ENCODE measurements around the gene SIX3. TPM values are rescaled to one million over a fixed set of nuclear protein-coding genes. Genes with fewer than 3 reads are reported as not detected.

Gene SIX3
- under 1 TPM in 4 of 8 experiments, not detected in 4; 0.08 to 0.47 (median 0.22) TPM for total RNA-seq

DNA sequence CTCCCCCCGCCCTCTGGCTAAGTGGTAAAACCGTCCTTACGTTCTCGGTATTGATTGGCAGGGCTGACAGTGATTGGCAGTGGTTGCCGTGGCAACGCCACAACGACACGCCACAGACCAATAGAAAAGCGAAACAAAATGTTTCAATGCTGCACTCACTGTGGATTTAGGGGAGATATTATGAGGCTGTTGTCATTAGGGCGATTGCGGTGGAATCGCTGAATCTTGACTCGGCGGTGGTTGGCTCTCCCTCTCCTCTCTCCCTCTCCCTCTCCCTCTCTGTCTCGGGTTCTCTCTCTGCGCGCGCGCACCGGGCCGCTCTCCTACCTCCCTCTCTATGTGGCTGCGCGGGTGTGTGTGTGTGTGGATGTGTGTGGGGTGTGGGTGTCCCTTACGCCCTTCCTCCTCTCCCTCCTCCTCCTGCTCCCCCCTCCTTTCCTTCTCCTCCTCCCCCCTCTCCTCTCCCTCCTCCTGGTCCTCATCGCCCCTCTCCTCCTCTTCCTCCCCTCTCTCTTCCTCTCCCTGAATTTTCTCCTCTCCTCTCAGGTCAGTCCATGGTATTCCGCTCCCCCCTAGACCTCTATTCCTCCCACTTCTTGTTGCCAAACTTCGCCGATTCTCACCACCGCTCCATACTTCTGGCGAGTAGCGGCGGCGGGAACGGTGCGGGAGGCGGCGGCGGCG, at the start of gene SIX3:
SIX3 (plus strand) TSS at position 152 of the 684 bp plus-strand sequence; CDS start at position 555, 403 bp downstream.
- H3K4me3 ChIP-seq = peak within 1 kb of the TSS in 4 of 5 donors; percentile 20 to 32 (median 26)
- peak; percentile 60 to 81 (median 72) for ATAC-seq (replicated peaks in 6 of 8)
- H3K4me1 ChIP-seq (replicated peaks in 1 of 2) = peaks cover 6 to 25% of the 10 kb centered on the region in 2 donors
- WGBS, 10 experiments = 0 to 8% (median 1%) methylated on average over 2 to 12 of the region's 39 CpGs; no CpG with 5 or more reads in 4 of the 10 experiments
- in situ Hi-C loops (cut with MboI; ENCODE audit: low pct_unique_long_range_greater_than_20kb in 2 of 9, low sequenced_read_pairs in 9 of 9, unreplicated experiment in 9 of 9) = loop anchor here in 1 of 9 experiments (25.0 kb wide), 1 partner anchor 454 kb away; no protein-coding TSS in a partner anchor
- H3K27ac ChIP-seq = no peak within 1 kb of the TSS

GRCh38 chr2:44894058-44894457, 47.4 kb upstream of the SIX3 start:
- WGBS, 10 experiments = 3 to 70% (median 57%) methylated on average over 3 to 8 of the region's 8 CpGs
- Histone ChIP-seq H3K4me3 (no peak overlapping the region), H3K27ac (no peak overlapping the region), H3K4me1 (replicated peaks in 1 of 2) (no peaks in the 10 kb centered on the region)
- in situ Hi-C loops (cut with MboI; ENCODE audit: low pct_unique_long_range_greater_than_20kb in 2 of 9, low sequenced_read_pairs in 9 of 9, unreplicated experiment in 9 of 9) = no loop called here
- no peak for ATAC-seq (replicated peaks in 6 of 8)

DNA sequence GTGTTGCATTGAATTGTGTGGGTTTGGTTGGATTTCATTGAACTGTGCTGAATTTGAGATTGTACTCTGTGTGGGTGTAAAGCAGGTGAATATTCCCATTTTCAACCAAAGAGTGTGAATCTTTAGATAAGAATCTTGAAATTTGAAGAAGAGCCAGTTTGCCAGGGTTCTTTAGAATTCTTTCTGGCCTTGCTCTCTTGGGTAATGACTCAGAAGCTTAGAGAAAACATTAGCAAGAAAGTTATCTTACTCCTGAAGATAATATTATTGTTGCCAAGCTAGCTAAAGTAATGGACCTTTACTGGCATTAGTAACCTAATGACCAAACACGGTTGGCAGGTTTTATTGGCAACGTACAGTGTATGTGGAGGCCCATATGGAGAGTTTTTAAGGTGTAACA, 46.4 kb upstream of the SIX3 start:
- in situ Hi-C loops (cut with MboI; ENCODE audit: low pct_unique_long_range_greater_than_20kb in 2 of 9, low sequenced_read_pairs in 9 of 9, unreplicated experiment in 9 of 9) = no loop called here
- no peak overlapping the region for H3K27ac ChIP-seq
- no peak for ATAC-seq (replicated peaks in 6 of 8)
- H3K4me1 ChIP-seq (replicated peaks in 1 of 2) = no peaks in the 10 kb centered on the region
- H3K4me3 ChIP-seq = no peak overlapping the region
- 6 to 79% (median 40%) methylated on average over 1 to 2 of the region's 2 CpGs; no CpG with 5 or more reads in 1 of the 10 experiments for WGBS, 10 experiments

DNA sequence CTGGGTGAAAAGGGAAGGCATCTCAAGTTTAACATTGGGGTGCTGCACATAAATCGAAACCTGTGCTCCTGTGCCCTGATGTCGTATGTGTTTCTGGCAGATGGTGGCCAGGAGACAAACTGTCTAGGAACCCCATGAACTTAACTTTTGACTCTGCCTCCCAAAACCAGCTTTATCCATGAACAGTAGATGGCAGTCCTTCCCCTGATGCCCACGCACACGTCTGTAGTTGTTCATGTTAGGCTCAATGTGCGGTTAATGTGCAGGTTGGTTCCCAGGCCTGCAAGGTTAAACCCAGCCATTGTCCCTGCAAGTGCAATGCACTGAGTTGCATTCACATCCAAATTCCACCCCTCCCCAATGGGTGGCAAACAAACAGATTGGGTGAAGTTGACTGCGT, 44.1 kb upstream of the SIX3 start:
- peak in 1 of 8 experiments; percentile 16 for ATAC-seq (replicated peaks in 6 of 8)
- H3K27ac ChIP-seq = no peak overlapping the region
- 0 to 100% (median 70%) methylated on average over 1 to 6 of the region's 6 CpGs; no CpG with 5 or more reads in 3 of the 10 experiments for WGBS, 10 experiments
- in situ Hi-C loops (cut with MboI; ENCODE audit: low pct_unique_long_range_greater_than_20kb in 2 of 9, low sequenced_read_pairs in 9 of 9, unreplicated experiment in 9 of 9) = no loop called here
- no peaks in the 10 kb centered on the region for H3K4me1 ChIP-seq (replicated peaks in 1 of 2)
- H3K4me3 ChIP-seq = no peak overlapping the region

DNA sequence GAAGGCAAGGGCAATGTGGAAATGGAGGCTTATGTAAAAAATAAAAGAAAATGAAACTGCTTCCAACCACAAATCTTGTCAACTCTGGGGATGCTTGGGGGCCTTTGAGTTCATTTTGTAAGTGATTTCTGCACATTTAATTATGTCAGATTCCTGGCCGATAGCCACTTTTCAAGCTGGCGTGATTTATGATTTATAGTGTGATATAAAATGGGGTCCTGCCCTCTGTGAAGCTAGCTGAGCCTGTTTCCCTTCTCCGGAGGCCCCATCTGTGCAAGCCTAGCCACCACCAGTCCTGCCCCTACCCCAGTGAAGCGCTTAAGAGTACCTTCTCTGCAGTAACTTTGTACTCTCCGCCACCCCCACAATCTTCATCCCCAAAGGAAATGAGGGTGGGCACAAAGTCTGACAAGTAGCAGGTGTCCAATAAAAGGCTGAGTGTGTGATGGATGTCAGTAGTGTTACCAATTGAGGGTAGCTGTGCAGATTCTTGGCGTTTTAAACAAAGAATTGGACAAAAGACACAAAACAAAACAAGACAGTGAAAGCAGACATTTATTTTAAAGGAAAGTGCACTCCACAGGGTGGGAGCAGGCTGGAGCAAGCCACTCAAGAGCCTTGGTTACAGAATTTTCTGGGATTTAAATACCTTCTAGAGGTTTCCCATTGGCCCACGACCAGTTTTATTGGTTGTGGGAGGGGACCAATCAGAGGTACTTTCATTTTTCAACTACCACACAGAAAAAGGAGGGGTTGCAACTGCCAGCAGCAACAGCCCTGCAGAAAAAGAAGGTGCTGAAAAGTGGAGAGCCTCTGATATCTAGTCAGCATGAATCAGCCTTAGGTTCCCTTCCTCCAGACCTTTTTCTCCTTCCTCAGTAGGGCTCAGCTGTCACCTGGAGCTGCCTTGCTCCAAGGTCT, 39.0 kb upstream of the SIX3 start:
- WGBS, 10 experiments = 0 to 88% (median 53%) methylated on average over 1 to 7 of the region's 7 CpGs; no CpG with 5 or more reads in 1 of the 10 experiments
- Histone ChIP-seq H3K4me3 (no peak overlapping the region), H3K4me1 (replicated peaks in 1 of 2) (no peaks in the 10 kb centered on the region), H3K27ac (no peak overlapping the region)
- in situ Hi-C loops (cut with MboI; ENCODE audit: low pct_unique_long_range_greater_than_20kb in 2 of 9, low sequenced_read_pairs in 9 of 9, unreplicated experiment in 9 of 9) = no loop called here
- ATAC-seq (replicated peaks in 6 of 8) = peak in 3 of 8 experiments; percentile 54 to 86 (median 72)

GRCh38 chr2:44904578-44904977, 36.9 kb upstream of the SIX3 start:
- WGBS, 10 experiments = 0 to 83% (median 40%) methylated on average over 1 of the region's 1 CpG; no CpG with 5 or more reads in 7 of the 10 experiments
- no peak overlapping the region for H3K27ac ChIP-seq
- in situ Hi-C loops (cut with MboI; ENCODE audit: low pct_unique_long_range_greater_than_20kb in 2 of 9, low sequenced_read_pairs in 9 of 9, unreplicated experiment in 9 of 9) = no loop called here
- H3K4me3 ChIP-seq = no peak overlapping the region
- no peak for ATAC-seq (replicated peaks in 6 of 8)
- H3K4me1 ChIP-seq (replicated peaks in 1 of 2) = no peaks in the 10 kb centered on the region

DNA sequence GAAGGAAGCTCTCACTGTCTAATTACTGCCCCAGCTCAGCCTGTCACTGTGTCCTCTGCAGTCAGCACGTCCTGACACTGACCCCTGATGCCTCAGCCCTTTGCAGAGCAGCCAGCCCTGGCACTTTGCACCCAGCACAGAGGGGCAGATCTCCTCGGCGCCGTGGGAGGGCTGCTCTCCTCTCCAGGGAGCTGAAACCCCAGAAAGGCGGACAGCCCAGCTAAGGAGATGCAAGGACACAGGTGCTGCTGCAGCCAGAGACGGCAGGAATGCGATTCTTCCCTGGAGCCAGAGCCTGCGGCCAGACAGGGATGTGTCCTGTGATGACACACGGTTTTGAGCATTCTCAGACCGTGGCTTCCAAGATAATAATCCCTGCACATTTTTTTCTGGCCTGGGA, 34.5 kb upstream of the SIX3 start:
- in situ Hi-C loops (cut with MboI; ENCODE audit: low pct_unique_long_range_greater_than_20kb in 2 of 9, low sequenced_read_pairs in 9 of 9, unreplicated experiment in 9 of 9) = no loop called here
- no peaks in the 10 kb centered on the region for H3K4me1 ChIP-seq (replicated peaks in 1 of 2)
- H3K27ac ChIP-seq = no peak overlapping the region
- WGBS, 10 experiments = 0 to 80% (median 33%) methylated on average over 1 to 6 of the region's 10 CpGs; no CpG with 5 or more reads in 3 of the 10 experiments
- ATAC-seq (replicated peaks in 6 of 8) = peak in 1 of 8 experiments; percentile 55
- H3K4me3 ChIP-seq = no peak overlapping the region

- in situ Hi-C loops (cut with MboI; ENCODE audit: low pct_unique_long_range_greater_than_20kb in 2 of 9, low sequenced_read_pairs in 9 of 9, unreplicated experiment in 9 of 9) = no loop called here
- Histone ChIP-seq H3K27ac (no peak overlapping the region), H3K4me3 (no peak overlapping the region), H3K4me1 (replicated peaks in 1 of 2) (no peaks in the 10 kb centered on the region)
- WGBS, 10 experiments = 0 to 100% (median 52%) methylated on average over 1 of the region's 1 CpG; no CpG with 5 or more reads in 2 of the 10 experiments
- ATAC-seq (replicated peaks in 6 of 8) = no peak
These were observed 31.7 kb upstream of the SIX3 start for GRCh38 chr2:44909831-44910230.

GRCh38 chr2:44912660-44913059, 28.8 kb upstream of the SIX3 start:
- WGBS, 10 experiments = 0 to 100% (median 47%) methylated on average over 1 to 5 of the region's 5 CpGs; no CpG with 5 or more reads in 3 of the 10 experiments
- Histone ChIP-seq H3K27ac (no peak overlapping the region), H3K4me1 (replicated peaks in 1 of 2) (no peaks in the 10 kb centered on the region), H3K4me3 (no peak overlapping the region)
- peak in 2 of 8 experiments; percentile 73 to 95 for ATAC-seq (replicated peaks in 6 of 8)
- in situ Hi-C loops (cut with MboI; ENCODE audit: low pct_unique_long_range_greater_than_20kb in 2 of 9, low sequenced_read_pairs in 9 of 9, unreplicated experiment in 9 of 9) = no loop called here

- no peak for ATAC-seq (replicated peaks in 6 of 8)
- in situ Hi-C loops (cut with MboI; ENCODE audit: low pct_unique_long_range_greater_than_20kb in 2 of 9, low sequenced_read_pairs in 9 of 9, unreplicated experiment in 9 of 9) = no loop called here
- no peaks in the 10 kb centered on the region for H3K4me1 ChIP-seq (replicated peaks in 1 of 2)
- no peak overlapping the region for H3K4me3 ChIP-seq
- H3K27ac ChIP-seq = no peak overlapping the region
These were observed 25.2 kb upstream of the SIX3 start for GRCh38 chr2:44916291-44916690.

DNA sequence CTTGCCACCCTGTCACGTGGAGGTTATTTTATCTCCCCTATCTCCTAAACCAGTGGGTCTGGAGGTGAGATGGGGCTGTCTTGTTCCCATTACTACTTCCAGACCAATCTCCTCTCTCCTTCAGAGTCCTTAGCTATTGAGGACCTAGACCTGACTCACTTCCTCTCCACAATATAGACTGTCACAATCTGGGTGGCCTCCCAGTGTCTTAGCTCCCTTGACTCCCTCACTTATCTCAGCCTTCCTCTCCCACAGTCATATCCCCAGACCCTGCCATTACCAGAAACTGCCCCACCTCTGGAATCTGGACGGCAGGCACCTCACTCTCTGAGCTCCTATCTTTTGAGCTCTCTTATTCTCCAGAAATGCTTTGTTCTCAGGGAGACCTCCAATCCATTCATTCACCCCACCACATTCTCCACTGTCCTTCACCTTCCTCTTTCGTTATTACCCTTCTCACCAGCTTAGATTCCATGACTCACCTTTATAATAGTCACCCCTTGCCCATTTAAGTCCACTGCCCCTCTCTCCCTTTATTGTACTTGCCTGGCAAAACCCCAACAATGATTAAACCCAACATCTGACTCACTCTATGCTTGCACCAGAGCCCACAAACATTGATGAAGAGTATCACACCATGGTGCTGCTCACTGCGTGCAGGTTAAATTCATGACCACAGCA, 23.3 kb upstream of the SIX3 start:
- no peak for ATAC-seq (replicated peaks in 6 of 8)

DNA sequence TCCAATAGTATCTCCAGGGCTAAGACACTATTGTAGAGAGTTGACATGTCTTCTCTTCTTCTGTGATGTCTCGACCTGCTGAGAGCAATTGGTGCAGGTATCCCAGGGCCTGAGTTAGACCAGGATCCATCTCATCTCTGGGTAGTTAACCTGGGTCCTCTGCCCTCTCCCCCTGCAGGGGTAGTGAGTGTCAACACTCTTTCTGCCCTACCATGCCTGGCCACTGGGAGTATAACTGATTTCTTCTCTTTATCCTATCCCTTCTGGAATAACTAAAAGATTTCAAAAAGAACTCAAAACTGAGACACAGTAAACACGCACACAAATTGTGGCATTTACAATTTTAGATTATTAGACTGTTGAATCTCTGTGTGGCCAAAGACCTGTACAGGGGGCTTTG, 20.8 kb upstream of the SIX3 start:
- in situ Hi-C loops (cut with MboI; ENCODE audit: low pct_unique_long_range_greater_than_20kb in 2 of 9, low sequenced_read_pairs in 9 of 9, unreplicated experiment in 9 of 9) = no loop called here
- ATAC-seq (replicated peaks in 6 of 8) = no peak
- whole genome bisulfite sequencing, 10 experiments = 27 to 49% (median 38%) methylated on average over 1 to 2 of the region's 2 CpGs; no CpG with 5 or more reads in 4 of the 10 experiments
- H3K4me1 ChIP-seq (replicated peaks in 1 of 2) = no peaks in the 10 kb centered on the region
- H3K4me3 ChIP-seq = no peak overlapping the region
- H3K27ac ChIP-seq = no peak overlapping the region

More for the DNA sequence above, 23.3 kb upstream of the SIX3 start:
- 35 to 100% (median 56%) methylated on average over 1 to 4 of the region's 4 CpGs; no CpG with 5 or more reads in 1 of the 10 experiments for WGBS, 10 experiments
- no peak overlapping the region for H3K27ac ChIP-seq
- H3K4me1 ChIP-seq (replicated peaks in 1 of 2) = no peaks in the 10 kb centered on the region
- no peak overlapping the region for H3K4me3 ChIP-seq
- in situ Hi-C loops (cut with MboI; ENCODE audit: low pct_unique_long_range_greater_than_20kb in 2 of 9, low sequenced_read_pairs in 9 of 9, unreplicated experiment in 9 of 9) = no loop called here
